ENCODE measurements around the gene PCDH15. TPM values are rescaled to one million over a fixed set of nuclear protein-coding genes. Genes with fewer than 3 reads are reported as not detected.
"Not testable (repeated sequence)": the region's sequence is repeated elsewhere in the genome, so short reads cannot be mapped to it uniquely, and the experiment has no call there.

The PCDH15 gene
- total RNA-seq, 4 donors from 2014 or later: not detected

- WGBS, 2 donors: 80 to 90% methylated on average over 3 to 4 of the region's 4 CpGs
- no peaks in the 10 kb centered on the region for H3K4me1 ChIP-seq
- H3K27me3 ChIP-seq: no peaks in the 10 kb centered on the region
- no peak overlapping the region for H3K27ac ChIP-seq
- TF ChIP-seq EP300 (IDR thresholded peaks at IDR 0.05) (no peak), POLR2A (IDR thresholded peaks at IDR 0.05) (no peak), CTCF (IDR thresholded peaks at IDR 0.05) (no peak)
- H3K36me3 ChIP-seq: no peaks in the 10 kb centered on the region
- DNase-seq (ENCODE audit: low spot score in 2 of 2): no peak
- H3K4me3 ChIP-seq: no peak overlapping the region
- H3K9me3 ChIP-seq: peaks cover 0 to 11% (median 0%) of the 10 kb centered on the region in 4 donors
Observed at GRCh38 chr10:53952698-53953630, 848.1 kb downstream of the PCDH15 start.

GRCh38 chr10:53939654-53940053 lies 861.4 kb downstream of the PCDH15 start:
- Histone ChIP-seq H3K9me3 (no peaks in the 10 kb centered on the region), H3K36me3 (no peaks in the 10 kb centered on the region), H3K27ac (no peak overlapping the region), H3K4me1 (no peaks in the 10 kb centered on the region), H3K4me3 (no peak overlapping the region), H3K27me3 (no peaks in the 10 kb centered on the region)
- 92% methylated on average over 5 of the region's 5 CpGs for WGBS, 2 donors
- no peak for DNase-seq (ENCODE audit: low spot score in 2 of 2)
- TF ChIP-seq EP300 (IDR thresholded peaks at IDR 0.05) (no peak), CTCF (IDR thresholded peaks at IDR 0.05) (no peak), POLR2A (IDR thresholded peaks at IDR 0.05) (no peak)

GRCh38 chr10:53930648-53931047 lies 870.4 kb downstream of the PCDH15 start:
- Histone ChIP-seq H3K4me3 (no peak overlapping the region), H3K36me3 (no peaks in the 10 kb centered on the region), H3K27me3 (no peaks in the 10 kb centered on the region), H3K27ac (no peak overlapping the region), H3K4me1 (no peaks in the 10 kb centered on the region), H3K9me3 (no peaks in the 10 kb centered on the region)
- no peak for TF ChIP-seq CTCF (IDR thresholded peaks at IDR 0.05)
- no peak for TF ChIP-seq EP300 (IDR thresholded peaks at IDR 0.05)
- no peak for TF ChIP-seq POLR2A (IDR thresholded peaks at IDR 0.05)
- WGBS, 2 donors: 55 to 70% methylated on average over 3 of the region's 3 CpGs
- no peak for DNase-seq (ENCODE audit: low spot score in 2 of 2)

GRCh38 chr10:53924051-53924700 lies 876.9 kb downstream of the PCDH15 start:
- not testable (repeated sequence) for DNase-seq (ENCODE audit: low spot score in 2 of 2); H3K36me3 ChIP-seq; H3K9me3 ChIP-seq; H3K4me1 ChIP-seq; H3K27me3 ChIP-seq; H3K4me3 ChIP-seq; H3K27ac ChIP-seq
- WGBS, 2 donors: 94 to 97% methylated on average over 25 to 34 of the region's 34 CpGs

- Histone ChIP-seq H3K4me1 (no peaks in the 10 kb centered on the region), H3K27me3 (no peaks in the 10 kb centered on the region), H3K9me3 (peaks cover 0 to 3% (median 0%) of the 10 kb centered on the region in 4 donors), H3K4me3 (no peak overlapping the region), H3K36me3 (no peaks in the 10 kb centered on the region), H3K27ac (no peak overlapping the region)
- 60 to 68% methylated on average over 4 of the region's 4 CpGs for WGBS, 2 donors
- TF ChIP-seq CTCF (IDR thresholded peaks at IDR 0.05) (no peak), POLR2A (IDR thresholded peaks at IDR 0.05) (no peak), EP300 (IDR thresholded peaks at IDR 0.05) (no peak)
- DNase-seq (ENCODE audit: low spot score in 2 of 2): no peak
Observed at GRCh38 chr10:53918755-53919154, 882.3 kb downstream of the PCDH15 start.
